H9 (cell line): ENCODE data around the gene SHC4. TPM values are rescaled to one million over a fixed set of nuclear protein-coding genes. Genes with fewer than 3 reads are reported as not detected.

ENCODE experiments used
- DNase-seq: peaks from one replicate; pipeline ENCODE4 v3.0.0-alpha.2; 2017
- H2AFZ ChIP-seq: one replicate; pipeline ENCODE4 v1.6.1; 2013; ENCODE audit warnings: mild to moderate bottlenecking, low read length, control low read depth, moderate library complexity
- H2AK5ac ChIP-seq: 2 replicates; pipeline ENCODE4 v1.6.1; 2013; ENCODE audit warnings: low read length, control low read depth, mixed read lengths; ENCODE audit not compliant: insufficient read length
- H2BK120ac ChIP-seq: one replicate; pipeline ENCODE4 v1.6.1; 2013; ENCODE audit warnings: low read depth, mild to moderate bottlenecking, low read length, control low read depth, inconsistent platforms; ENCODE audit not compliant: poor library complexity, severe bottlenecking
- H2BK12ac ChIP-seq: 2 replicates; pipeline ENCODE4 v1.6.1; 2013; ENCODE audit warnings: low read length, control low read depth, mixed read lengths, low read depth; ENCODE audit not compliant: insufficient read length
- H2BK15ac ChIP-seq: 2 replicates; pipeline ENCODE4 v1.6.1; 2013; ENCODE audit warnings: low read depth, low read length, control low read depth
- H2BK20ac ChIP-seq: one replicate; pipeline ENCODE4 v1.6.1; 2013; ENCODE audit warnings: low read depth, mild to moderate bottlenecking, low read length, control low read depth, inconsistent platforms; ENCODE audit not compliant: poor library complexity, severe bottlenecking
- H2BK5ac ChIP-seq: 2 replicates; pipeline ENCODE4 v1.6.1; 2013; ENCODE audit warnings: low read length, control low read depth, mixed read lengths; ENCODE audit not compliant: insufficient read length
- H3K14ac ChIP-seq: 2 replicates; pipeline ENCODE4 v1.6.1; 2013; ENCODE audit warnings: low read length, control low read depth; ENCODE audit not compliant: insufficient read depth
- H3K18ac ChIP-seq: 2 replicates; pipeline ENCODE4 v1.6.1; 2013; ENCODE audit warnings: low read depth, mild to moderate bottlenecking, mixed read lengths, low read length, control low read depth; ENCODE audit not compliant: insufficient read length
- H3K23ac ChIP-seq: 2 replicates; pipeline ENCODE4 v1.6.1; 2013; ENCODE audit warnings: low read length, control low read depth, mixed read lengths, low read depth; ENCODE audit not compliant: insufficient read length
- H3K23me2 ChIP-seq: 2 replicates; pipeline ENCODE4 v1.6.1; 2013; ENCODE audit warnings: low read depth, mild to moderate bottlenecking, mixed read lengths, low read length, control low read depth; ENCODE audit not compliant: insufficient read length, poor library complexity, severe bottlenecking
- H3K27ac ChIP-seq: 2 replicates; pipeline ENCODE4 v1.5.1; 2013; ENCODE audit warnings: low read length, control low read depth, mixed read lengths, low read depth; ENCODE audit not compliant: insufficient read length
- H3K27me3 ChIP-seq: 2 replicates; pipeline ENCODE4 v1.6.1; 2013; ENCODE audit warnings: low read length, control low read depth, inconsistent platforms; ENCODE audit not compliant: insufficient read depth
- H3K4ac ChIP-seq: 2 replicates; pipeline ENCODE4 v1.6.1; 2013; ENCODE audit warnings: low read depth, mild to moderate bottlenecking, control low read depth, inconsistent platforms, low read length, moderate library complexity
- H3K4me1 ChIP-seq: 2 replicates; pipeline ENCODE4 v1.6.1; 2013; ENCODE audit warnings: low read length, control low read depth, inconsistent platforms; ENCODE audit not compliant: insufficient read depth
- H3K4me2 ChIP-seq: 2 replicates; pipeline ENCODE4 v1.6.1; 2013; ENCODE audit warnings: low read length, control low read depth, mixed read lengths; ENCODE audit not compliant: insufficient read length, insufficient read depth
- H3K56ac ChIP-seq: 2 replicates; pipeline ENCODE4 v1.6.1; 2013; ENCODE audit warnings: low read depth, mild to moderate bottlenecking, mixed read lengths, low read length, control low read depth; ENCODE audit not compliant: insufficient read length
- H3K79me1 ChIP-seq: 2 replicates; pipeline ENCODE4 v1.6.1; 2013; ENCODE audit warnings: low read depth, mild to moderate bottlenecking, moderate library complexity, low read length, control low read depth, inconsistent platforms; ENCODE audit not compliant: insufficient read depth, poor library complexity, severe bottlenecking
- H3K79me2 ChIP-seq: 2 replicates; pipeline ENCODE4 v1.6.1; 2013; ENCODE audit warnings: low read length, control low read depth, inconsistent platforms; ENCODE audit not compliant: insufficient read depth
- H3K9ac ChIP-seq: 2 replicates; pipeline ENCODE4 v1.6.1; 2013; ENCODE audit warnings: low read length, control low read depth, mixed read lengths; ENCODE audit not compliant: insufficient read length; ENCODE audit errors: extremely low read depth
- H3K9me3 ChIP-seq: one replicate; pipeline ENCODE4 v1.6.1; 2013; ENCODE audit warnings: low read depth, low read length, inconsistent platforms; ENCODE audit not compliant: control insufficient read depth
- H3T11ph ChIP-seq: one replicate; pipeline ENCODE4 v1.6.1; 2013; ENCODE audit warnings: mild to moderate bottlenecking, low read length, control low read depth, inconsistent platforms
- H4K20me1 ChIP-seq: one replicate; pipeline ENCODE4 v1.6.1; 2013; ENCODE audit not compliant: control insufficient read depth, insufficient read length, insufficient read depth
- H4K5ac ChIP-seq: 2 replicates; pipeline ENCODE4 v1.6.1; 2013; ENCODE audit warnings: low read depth, mild to moderate bottlenecking, mixed read lengths, low read length, control low read depth; ENCODE audit not compliant: insufficient read length
- H4K8ac ChIP-seq: replicated peaks from 2 replicates; pipeline ENCODE4 v1.6.1; 2013; ENCODE audit warnings: low read length, control low read depth, mixed read lengths, low read depth; ENCODE audit not compliant: insufficient read length
- H4K91ac ChIP-seq: 2 replicates; pipeline ENCODE4 v1.6.1; 2013; ENCODE audit warnings: low read depth, mild to moderate bottlenecking, moderate library complexity, mixed read lengths, low read length, control low read depth; ENCODE audit not compliant: insufficient read length
- H3K27ac Mint-ChIP-seq, 3 experiments: 2 replicates in 2 of 3; 3 replicates in 1 of 3; pipeline ENCODE4 v1.8.0; 2020 to 2021; ENCODE audit warnings: mixed read lengths in 3 of 3, mild to moderate bottlenecking in 1 of 3, moderate library complexity in 1 of 3
- H3K27me3 Mint-ChIP-seq: 2 replicates; pipeline ENCODE4 v1.8.0; 2021; ENCODE audit warnings: low read depth, mild to moderate bottlenecking, moderate library complexity, mixed read lengths
- H3K36me3 Mint-ChIP-seq, 3 experiments: 2 replicates in 2 of 3; 3 replicates in 1 of 3; pipeline ENCODE4 v1.8.0; 2020 to 2021; ENCODE audit warnings: low read depth in 3 of 3, mixed read lengths in 3 of 3; ENCODE audit not compliant: insufficient read depth in 1 of 3
- H3K4me1 Mint-ChIP-seq, 2 experiments: 2 replicates each; pipeline ENCODE4 v1.8.0; 2020; ENCODE audit warnings: mixed read lengths in 2 of 2
- H3K4me3 Mint-ChIP-seq, 2 experiments: 2 replicates in 1 of 2; 3 replicates in 1 of 2; pipeline ENCODE4 v1.8.0; 2020 to 2021; ENCODE audit warnings: mild to moderate bottlenecking in 2 of 2, mixed read lengths in 2 of 2, moderate library complexity in 1 of 2
- H3K9me3 Mint-ChIP-seq, 2 experiments: 2 replicates in 1 of 2; 3 replicates in 1 of 2; pipeline ENCODE4 v1.8.0; 2020; ENCODE audit warnings: mild to moderate bottlenecking in 2 of 2, mixed read lengths in 2 of 2, moderate library complexity in 1 of 2
- CTCF ChIP-seq: fragments of 200-600 bp; sonication (generic); conservative IDR thresholded peaks from 3 replicates; pipeline ENCODE4 v1.8.0; 2021; ENCODE audit warnings: antibody characterized with exemption, mild to moderate bottlenecking
- WGBS: extraction: QIAGEN DNeasy Blood & Tissue Kit; methylation state at CpG from one replicate; pipeline ENCODE4 v1.1.7; 2013; ENCODE audit warnings: missing lambda C conversion rate, low lambda C conversion rate, mixed read lengths; ENCODE audit not compliant: insufficient read length; ENCODE audit errors: extremely low coverage; 5-methylcytosine and 5-hydroxymethylcytosine counted together
- total RNA-seq: library from RNA; stranded (reverse); gene quantifications from 2 replicates; pipeline ENCODE4 v1.2.1, GENCODE V29; 2021

SHC4 gene
- total RNA-seq, 1 experiment from 2014 or later, result 0.26 TPM

GRCh38 chr15:48978638-48979037 lies 14.9 kb upstream of the SHC4 start:
- Histone ChIP-seq H3K4me1 (no peaks in the 10 kb centered on the region), H3K23me2 (no peaks in the 10 kb centered on the region), H3K27me3 (no peaks in the 10 kb centered on the region), H3K4ac (no peak overlapping the region), H3K79me2 (no peaks in the 10 kb centered on the region), H3K9me3 (no peaks in the 10 kb centered on the region), H2BK120ac (no peak overlapping the region), H3K18ac (no peak overlapping the region), H4K91ac (no peak overlapping the region), H4K8ac (no peak overlapping the region), H2BK20ac (no peak overlapping the region), H3K9ac (no peak overlapping the region), H2BK12ac (no peak overlapping the region), H3K56ac (no peak overlapping the region), H3K4me2 (no peak overlapping the region), H2AK5ac (no peak overlapping the region), H3T11ph (no peak overlapping the region), H2BK15ac (no peak overlapping the region), H4K20me1 (no peaks in the 10 kb centered on the region), H2AFZ (no peak overlapping the region), H3K14ac (no peak overlapping the region), H4K5ac (no peak overlapping the region), H3K23ac (no peak overlapping the region), H2BK5ac (no peak overlapping the region), H3K27ac (no peak overlapping the region), H3K79me1 (no peaks in the 10 kb centered on the region)
- Mint-ChIP-seq H3K27ac (no peak overlapping the region), H3K9me3 (no peaks in the 10 kb centered on the region), H3K4me1 (peaks cover 25 to 27% of the 10 kb centered on the region in 2 experiments), H3K36me3 (no peaks in the 10 kb centered on the region), H3K27me3 (peaks cover 7% of the 10 kb centered on the region; the same call in 1 of the 2 replicates), H3K4me3 (no peak overlapping the region)
- no peak for TF ChIP-seq CTCF
- WGBS, result no CpG with 5 or more reads among the region's 2 CpGs
- no peak for DNase-seq
